ACC112 (cell line): ENCODE results near the gene TPST1.
A peak's percentile ranks its signal among the peaks of the same experiment; 100 is the strongest.
"Not testable (repeated sequence)": the region's sequence is repeated elsewhere in the genome, so short reads cannot be mapped to it uniquely, and the experiment has no call there.

Experiments used
- H2AFZ ChIP-seq: fragments of 200-600 bp; sonication (generic); one replicate; pipeline ENCODE4 v1.6.0; 2017; ENCODE audit warnings: antibody characterized with exemption, low read length; ENCODE audit not compliant: unreplicated experiment
- H3K27ac ChIP-seq: fragments of 200-600 bp; sonication (generic); 2 replicates; pipeline ENCODE4 v1.5.1; 2014; ENCODE audit warnings: low read depth, mild to moderate bottlenecking, antibody characterized with exemption, low read length, moderate library complexity
- H3K27me3 ChIP-seq: fragments of 200-600 bp; sonication (generic); 2 replicates; pipeline ENCODE4 v1.6.1; 2014; ENCODE audit warnings: mild to moderate bottlenecking, antibody characterized with exemption, low read length, moderate library complexity, mixed read lengths; ENCODE audit not compliant: insufficient read depth
- H3K36me3 ChIP-seq: fragments of 200-600 bp; sonication (generic); 2 replicates; pipeline ENCODE4 v1.6.1; 2016; ENCODE audit warnings: mild to moderate bottlenecking, antibody characterized with exemption, low read length, moderate library complexity, mixed read lengths; ENCODE audit not compliant: insufficient read depth
- H3K4me1 ChIP-seq: fragments of 200-600 bp; sonication (generic); one replicate; pipeline ENCODE4 v1.6.1; 2016; ENCODE audit warnings: low read length, mixed read lengths; ENCODE audit not compliant: insufficient read depth, unreplicated experiment, control insufficient read depth
- H3K4me3 ChIP-seq: fragments of 200-600 bp; sonication (generic); 2 replicates; pipeline ENCODE4 v1.5.1; 2014; ENCODE audit warnings: mild to moderate bottlenecking, low read depth, low read length
- H3K79me2 ChIP-seq: fragments of 200-600 bp; sonication (generic); one replicate; pipeline ENCODE4 v1.6.0; 2016; ENCODE audit warnings: low read length; ENCODE audit not compliant: control insufficient read depth, unreplicated experiment, insufficient read depth

The TPST1 gene

DNA sequence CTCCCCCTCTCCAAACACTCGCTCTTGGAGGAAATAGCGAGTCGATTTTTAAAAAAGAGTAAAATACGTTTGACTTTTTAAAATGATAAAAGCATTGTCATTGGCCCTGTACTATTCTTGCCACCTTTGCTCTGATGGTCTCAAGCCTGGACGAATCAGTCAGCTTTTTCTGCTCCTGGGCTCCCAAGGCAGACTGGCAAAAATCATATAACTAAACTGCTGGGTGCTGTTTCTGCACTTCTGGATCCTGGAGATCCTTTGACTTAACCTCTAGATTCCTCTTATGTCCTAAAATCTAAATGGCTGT is 1.8 kb downstream of the TPST1 start:
- Histone ChIP-seq H3K79me2 (peaks cover 57% of the 10 kb centered on the region), H3K27me3 (no peaks in the 10 kb centered on the region), H3K4me1 (peaks cover 19% of the 10 kb centered on the region), H2AFZ (no peak overlapping the region), H3K36me3 (no peaks in the 10 kb centered on the region), H3K27ac (no peak overlapping the region), H3K4me3 (peak overlapping the region; percentile 94)

DNA sequence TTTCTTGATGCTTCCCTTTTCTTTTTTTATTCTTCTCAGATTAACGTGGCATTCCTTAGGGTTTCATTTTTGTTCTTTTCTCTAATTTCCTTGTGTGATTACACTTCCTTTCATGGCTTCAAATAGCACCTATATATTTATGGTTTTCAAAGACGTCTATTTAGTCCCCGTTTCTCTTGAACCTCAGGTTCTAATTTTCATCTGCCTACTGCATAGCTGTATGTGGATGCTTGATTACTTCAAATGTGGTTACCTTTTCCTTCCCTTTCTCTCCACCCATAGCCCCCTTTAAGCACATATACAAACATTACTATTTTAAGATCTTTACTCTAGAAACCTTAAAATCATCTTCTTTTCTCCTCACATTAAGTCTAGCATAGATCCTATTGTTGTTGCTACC is 2.4 kb downstream of the TPST1 start:
- peak overlapping the region; percentile 94 for H3K4me3 ChIP-seq
- no peaks in the 10 kb centered on the region for H3K27me3 ChIP-seq

DNA sequence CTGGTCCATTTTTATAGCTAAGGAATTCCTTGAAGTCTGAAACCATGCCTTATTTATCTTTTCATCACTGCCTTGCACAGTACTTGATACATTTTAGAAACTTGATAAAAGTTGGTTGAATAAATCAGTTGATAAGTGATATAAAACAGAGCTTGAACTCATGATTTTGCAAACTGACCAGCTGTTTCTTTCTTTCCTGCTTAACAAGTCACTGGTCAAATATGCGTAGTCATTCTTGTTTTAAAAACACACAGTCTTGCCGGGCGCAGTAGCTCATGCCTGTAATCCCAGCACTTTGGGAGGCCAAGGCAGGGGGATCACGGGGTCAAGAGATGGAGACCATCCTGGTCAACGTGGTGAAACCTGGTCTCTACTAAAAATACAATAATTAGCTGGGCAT is 6.3 kb downstream of the TPST1 start:
- Histone ChIP-seq H3K36me3 (no peaks in the 10 kb centered on the region), H3K27me3 (no peaks in the 10 kb centered on the region), H3K4me1 (peaks cover 38% of the 10 kb centered on the region), H2AFZ (no peak overlapping the region), H3K4me3 (no peak overlapping the region; the same call in 1 of the 2 replicates), H3K27ac (peak overlapping the region; percentile 35; the same call in 1 of the 2 replicates), H3K79me2 (peaks cover 68% of the 10 kb centered on the region)

More for the DNA sequence above, 2.4 kb downstream of the TPST1 start:
- peaks cover 61% of the 10 kb centered on the region for H3K79me2 ChIP-seq
- no peaks in the 10 kb centered on the region for H3K36me3 ChIP-seq
- no peak overlapping the region for H2AFZ ChIP-seq
- H3K27ac ChIP-seq, result no peak overlapping the region
- H3K4me1 ChIP-seq, result peaks cover 24% of the 10 kb centered on the region

DNA sequence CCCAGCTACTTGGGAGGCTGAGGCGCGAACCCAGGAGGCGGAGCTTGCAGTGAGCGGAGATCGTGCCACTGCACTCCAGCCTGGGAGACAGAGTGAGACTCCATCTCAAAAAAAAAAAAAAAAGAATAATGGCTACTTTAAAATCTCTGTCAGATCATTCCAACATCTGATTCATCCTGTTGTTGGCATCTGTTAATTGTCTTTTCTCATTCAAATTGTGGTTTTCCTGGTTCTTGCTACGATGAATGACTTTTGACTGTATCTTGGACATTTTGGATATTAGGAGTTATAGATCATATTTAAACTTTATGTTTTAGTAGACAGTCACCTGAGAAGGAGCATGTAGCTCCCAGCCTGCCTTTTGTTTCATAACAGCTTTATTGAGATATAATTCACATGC is 8.5 kb downstream of the TPST1 start:
- Histone ChIP-seq H2AFZ (no peak overlapping the region), H3K4me3 (no peak overlapping the region), H3K27me3 (no peaks in the 10 kb centered on the region), H3K27ac (peak overlapping the region; percentile 16; the same call in 1 of the 2 replicates), H3K36me3 (no peaks in the 10 kb centered on the region), H3K4me1 (peaks cover 26% of the 10 kb centered on the region), H3K79me2 (peaks cover 67% of the 10 kb centered on the region)

DNA sequence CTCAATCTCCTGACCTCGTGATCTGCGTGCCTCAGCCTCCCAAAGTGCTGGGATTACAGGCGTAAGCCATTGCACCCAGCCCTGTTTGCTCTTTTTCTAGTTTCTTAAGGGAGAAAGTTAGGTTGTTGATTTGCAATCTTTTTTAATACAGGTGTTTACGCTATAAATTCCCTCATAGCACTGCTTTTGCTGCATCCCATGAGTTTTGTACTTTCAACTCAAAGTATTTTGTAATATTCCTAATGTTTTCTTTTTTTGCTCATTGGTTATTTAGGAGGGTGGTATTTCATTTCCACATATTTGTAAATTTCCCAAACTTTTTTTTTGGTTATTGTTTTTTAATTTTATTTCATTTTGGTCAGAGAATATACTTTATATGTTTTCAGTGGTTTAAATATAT is 11.6 kb downstream of the TPST1 start:
- H3K79me2 ChIP-seq, result peaks cover 71% of the 10 kb centered on the region
- peaks cover 20% of the 10 kb centered on the region for H3K4me1 ChIP-seq

DNA sequence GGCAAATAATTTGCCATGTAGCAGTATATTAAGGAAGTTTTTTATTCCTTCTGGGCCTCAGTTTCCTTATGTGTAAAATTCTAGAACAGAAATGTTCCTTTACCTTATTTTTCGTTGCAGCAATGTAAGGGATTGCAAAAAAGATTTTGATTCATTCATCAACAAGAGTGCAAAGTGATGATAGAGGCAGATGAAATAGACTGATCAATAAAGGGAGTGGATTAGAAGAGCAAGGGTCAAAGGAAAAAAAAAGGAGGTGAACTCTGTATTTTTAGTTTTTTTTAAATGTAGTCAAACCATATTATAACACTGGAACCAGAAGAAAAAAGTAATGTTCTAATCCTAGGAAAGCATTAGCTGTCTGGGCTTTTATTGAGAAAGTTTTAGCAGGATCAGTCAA is 14.7 kb downstream of the TPST1 start:
- Histone ChIP-seq H3K27me3 (no peaks in the 10 kb centered on the region), H3K4me1 (no peaks in the 10 kb centered on the region), H2AFZ (no peak overlapping the region), H3K4me3 (no peak overlapping the region), H3K79me2 (peaks cover 74% of the 10 kb centered on the region), H3K27ac (no peak overlapping the region), H3K36me3 (no peaks in the 10 kb centered on the region)

More for the DNA sequence above, 11.6 kb downstream of the TPST1 start:
- H3K27me3 ChIP-seq, result no peaks in the 10 kb centered on the region
- no peak overlapping the region for H3K4me3 ChIP-seq
- no peak overlapping the region for H2AFZ ChIP-seq
- no peaks in the 10 kb centered on the region for H3K36me3 ChIP-seq
- no peak overlapping the region for H3K27ac ChIP-seq

DNA sequence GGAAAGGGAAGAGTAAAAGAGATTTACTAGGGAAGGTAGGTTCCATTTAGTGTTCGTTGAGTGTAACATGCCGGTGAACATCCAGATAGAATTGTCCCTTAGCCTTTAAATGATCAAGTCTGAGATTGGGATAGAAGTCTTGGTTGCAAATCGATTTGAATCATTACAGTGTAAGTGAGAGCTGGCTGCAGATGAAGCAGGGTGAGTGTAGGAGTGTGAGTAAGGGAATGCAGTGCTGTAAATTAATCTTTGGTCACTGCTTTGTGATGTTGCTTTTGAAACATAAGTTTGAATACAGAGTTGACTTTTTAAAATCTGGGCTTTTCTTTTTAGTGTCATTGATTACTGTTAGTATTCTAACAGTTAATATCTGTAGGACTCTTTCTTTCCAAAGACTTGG is 16.3 kb downstream of the TPST1 start:
- Histone ChIP-seq H3K27ac (no peak overlapping the region), H3K4me3 (no peak overlapping the region), H2AFZ (no peak overlapping the region), H3K4me1 (no peaks in the 10 kb centered on the region), H3K27me3 (no peaks in the 10 kb centered on the region), H3K79me2 (peaks cover 78% of the 10 kb centered on the region), H3K36me3 (no peaks in the 10 kb centered on the region)

DNA sequence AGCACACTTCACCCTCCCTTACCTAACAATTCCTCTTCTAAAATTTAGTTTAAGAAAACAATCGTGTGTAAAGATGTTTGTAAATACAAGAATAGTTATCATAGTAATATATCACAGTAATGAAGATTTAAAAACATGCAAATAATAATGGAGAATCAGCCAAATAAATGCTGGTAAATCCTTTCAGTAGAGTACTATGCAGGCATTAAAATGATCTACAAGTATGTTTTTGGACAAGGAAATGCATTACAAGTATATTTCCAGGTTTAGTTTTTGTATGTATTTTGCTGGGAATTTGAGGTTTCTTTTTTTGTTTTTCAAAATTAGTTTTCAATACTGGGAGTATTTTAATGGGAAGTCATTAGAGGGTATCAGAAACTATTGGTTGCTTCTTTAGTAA is 22.7 kb downstream of the TPST1 start:
- H2AFZ ChIP-seq, result no peak overlapping the region
- peaks cover 6% of the 10 kb centered on the region; the same call in 1 of the 2 replicates for H3K36me3 ChIP-seq
- no peaks in the 10 kb centered on the region for H3K27me3 ChIP-seq
- no peak overlapping the region for H3K4me3 ChIP-seq
- H3K4me1 ChIP-seq, result no peaks in the 10 kb centered on the region
- H3K79me2 ChIP-seq, result peaks cover 44% of the 10 kb centered on the region
- H3K27ac ChIP-seq, result no peak overlapping the region

DNA sequence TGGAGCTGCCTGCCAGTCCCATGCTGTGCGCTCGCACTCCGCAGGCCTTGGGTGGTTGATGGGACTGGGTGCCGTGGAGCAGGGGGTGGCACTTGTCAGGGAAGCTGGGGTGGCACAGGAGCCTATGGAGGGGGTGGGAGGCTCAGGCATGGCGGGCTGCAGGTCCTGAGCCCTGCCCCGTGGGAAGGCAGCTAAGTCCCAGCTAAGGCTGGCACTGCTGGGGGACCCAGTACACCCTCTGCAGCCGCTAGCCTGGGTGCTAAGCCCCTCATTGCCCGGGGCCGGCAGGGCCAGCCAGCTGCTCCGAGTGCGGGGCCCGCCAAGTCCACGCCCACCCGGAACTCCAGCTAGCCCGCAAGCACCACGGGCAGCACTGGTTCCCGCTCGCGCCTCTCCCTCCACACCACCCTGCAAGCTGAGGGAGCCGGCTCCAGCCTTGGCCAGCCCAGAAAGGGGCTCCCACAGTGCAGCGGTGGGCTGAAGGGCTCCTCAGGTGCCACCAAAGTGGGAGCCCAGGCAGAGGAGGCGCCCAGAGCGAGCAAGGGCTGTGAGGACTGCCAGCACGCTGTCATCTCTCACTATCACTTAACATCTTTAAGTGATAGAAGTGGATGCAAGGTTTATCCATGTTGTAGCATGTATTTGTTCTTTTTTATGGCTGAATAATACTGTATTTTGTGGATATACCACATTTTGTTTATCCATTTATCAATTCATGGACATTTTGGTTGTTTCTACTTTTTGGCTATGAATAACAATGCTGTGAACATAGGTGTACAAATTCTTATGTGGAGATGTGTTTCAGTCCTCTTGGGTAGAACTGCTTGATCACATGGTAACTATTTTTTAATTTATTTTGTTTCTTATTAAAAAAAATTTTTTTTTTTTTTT is 26.4 kb downstream of the TPST1 start:
- H2AFZ ChIP-seq, H3K4me3 ChIP-seq, H3K4me1 ChIP-seq, H3K27me3 ChIP-seq, H3K27ac ChIP-seq: not testable (repeated sequence)
- Histone ChIP-seq H3K36me3 (peaks cover 11% of the 10 kb centered on the region; the same call in 1 of the 2 replicates), H3K79me2 (peaks cover 38% of the 10 kb centered on the region)

DNA sequence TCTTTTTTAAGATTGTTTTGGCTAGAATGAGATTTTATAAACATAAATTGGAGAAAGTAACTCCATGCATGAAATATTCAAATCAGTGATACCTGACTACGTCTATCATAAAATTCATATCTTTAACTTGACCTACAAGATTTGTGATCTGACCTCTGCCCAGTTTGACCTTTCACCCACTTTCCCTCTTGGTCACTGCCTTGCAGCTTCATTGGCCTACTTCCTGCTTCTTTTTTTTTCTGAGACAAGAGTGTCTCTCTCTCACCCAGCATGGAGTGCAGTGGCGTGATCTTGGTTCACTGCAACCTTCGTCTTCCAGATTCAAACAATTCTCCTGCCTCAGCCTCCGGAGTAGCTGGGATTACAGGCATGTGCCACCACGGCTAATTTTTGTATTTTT is 28.5 kb downstream of the TPST1 start:
- Histone ChIP-seq H3K4me3 (no peak overlapping the region), H3K36me3 (peaks cover 11% of the 10 kb centered on the region; the same call in 1 of the 2 replicates), H3K27me3 (no peaks in the 10 kb centered on the region), H3K27ac (no peak overlapping the region), H3K4me1 (peaks cover 4% of the 10 kb centered on the region), H2AFZ (no peak overlapping the region), H3K79me2 (peaks cover 38% of the 10 kb centered on the region)

DNA sequence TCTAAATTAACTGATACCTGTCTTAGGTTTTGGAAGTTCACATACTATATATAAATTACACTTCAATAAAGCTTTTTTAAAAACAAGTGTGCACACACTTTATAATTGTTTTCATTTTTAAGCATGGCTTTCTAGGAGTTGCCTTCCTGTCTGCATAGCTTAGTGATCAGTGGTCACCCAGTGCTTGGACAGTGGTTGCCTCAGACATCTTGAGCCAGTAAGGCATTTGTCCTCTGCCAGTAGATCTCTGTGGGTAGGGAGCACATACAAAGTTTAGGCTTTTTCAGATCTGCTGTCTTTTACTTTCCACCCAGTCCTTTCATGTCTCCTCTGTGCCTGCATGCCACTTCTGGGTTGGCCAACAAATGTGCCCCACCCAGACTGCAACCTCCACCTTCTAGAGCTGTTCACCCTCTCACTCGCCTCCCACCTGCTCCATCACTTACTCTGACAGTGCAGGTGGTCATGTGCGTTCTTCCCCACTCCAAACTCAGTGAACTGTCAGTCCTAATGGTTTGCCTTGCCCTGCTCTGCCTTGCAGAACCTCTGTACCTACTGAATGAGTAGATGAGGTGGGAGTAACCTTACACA is 31.7 kb downstream of the TPST1 start:
- Histone ChIP-seq H3K4me3 (no peak overlapping the region), H3K79me2 (peaks cover 45% of the 10 kb centered on the region), H3K27ac (no peak overlapping the region), H3K27me3 (no peaks in the 10 kb centered on the region), H3K36me3 (peaks cover 19% of the 10 kb centered on the region; the same call in 1 of the 2 replicates), H2AFZ (no peak overlapping the region), H3K4me1 (peaks cover 4% of the 10 kb centered on the region)
